Measurements from ENCODE around the gene PLB1. TPM values are rescaled to one million over a fixed set of nuclear protein-coding genes. Genes with fewer than 3 reads are reported as not detected.

The PLB1 gene
- total and polyA plus RNA-seq, 9 of the 15 experiments (the other 6 are each of a cell fraction or from before 2014, with no cell fraction given), result 0.01 to 0.09 (median 0.07) TPM; not detected in 2

DNA sequence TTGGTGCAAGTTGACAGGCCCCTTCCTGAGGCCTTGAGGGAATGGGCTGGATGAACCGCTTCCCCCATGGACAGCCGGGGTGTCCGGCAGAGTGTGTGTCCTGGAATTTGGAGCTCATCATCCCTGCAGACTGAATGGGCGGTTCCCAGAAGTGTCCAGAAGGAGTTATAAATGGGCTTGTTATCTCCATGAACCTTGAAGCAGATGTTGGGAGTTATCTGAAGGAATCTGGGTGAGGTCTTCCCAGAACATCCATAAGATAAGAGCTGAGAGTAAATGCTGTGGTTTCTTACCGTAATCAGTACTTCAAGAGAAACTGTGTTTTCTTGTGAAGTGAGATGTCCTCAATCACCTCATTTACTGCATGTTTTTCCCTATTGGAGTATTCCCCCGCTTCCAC, 21.1 kb downstream of the PLB1 start (continued):
- TF ChIP-seq, protein P1, sequence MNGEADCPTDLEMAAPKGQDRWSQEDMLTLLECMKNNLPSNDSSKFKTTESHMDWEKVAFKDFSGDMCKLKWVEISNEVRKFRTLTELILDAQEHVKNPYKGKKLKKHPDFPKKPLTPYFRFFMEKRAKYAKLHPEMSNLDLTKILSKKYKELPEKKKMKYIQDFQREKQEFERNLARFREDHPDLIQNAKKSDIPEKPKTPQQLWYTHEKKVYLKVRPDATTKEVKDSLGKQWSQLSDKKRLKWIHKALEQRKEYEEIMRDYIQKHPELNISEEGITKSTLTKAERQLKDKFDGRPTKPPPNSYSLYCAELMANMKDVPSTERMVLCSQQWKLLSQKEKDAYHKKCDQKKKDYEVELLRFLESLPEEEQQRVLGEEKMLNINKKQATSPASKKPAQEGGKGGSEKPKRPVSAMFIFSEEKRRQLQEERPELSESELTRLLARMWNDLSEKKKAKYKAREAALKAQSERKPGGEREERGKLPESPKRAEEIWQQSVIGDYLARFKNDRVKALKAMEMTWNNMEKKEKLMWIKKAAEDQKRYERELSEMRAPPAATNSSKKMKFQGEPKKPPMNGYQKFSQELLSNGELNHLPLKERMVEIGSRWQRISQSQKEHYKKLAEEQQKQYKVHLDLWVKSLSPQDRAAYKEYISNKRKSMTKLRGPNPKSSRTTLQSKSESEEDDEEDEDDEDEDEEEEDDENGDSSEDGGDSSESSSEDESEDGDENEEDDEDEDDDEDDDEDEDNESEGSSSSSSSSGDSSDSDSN (IDR thresholded peaks at IDR 0.05; ENCODE audit: borderline replicate concordance in 1 of 2, low read depth in 2 of 2, low read length in 2 of 2), result no peak
- TF ChIP-seq, protein P2, sequence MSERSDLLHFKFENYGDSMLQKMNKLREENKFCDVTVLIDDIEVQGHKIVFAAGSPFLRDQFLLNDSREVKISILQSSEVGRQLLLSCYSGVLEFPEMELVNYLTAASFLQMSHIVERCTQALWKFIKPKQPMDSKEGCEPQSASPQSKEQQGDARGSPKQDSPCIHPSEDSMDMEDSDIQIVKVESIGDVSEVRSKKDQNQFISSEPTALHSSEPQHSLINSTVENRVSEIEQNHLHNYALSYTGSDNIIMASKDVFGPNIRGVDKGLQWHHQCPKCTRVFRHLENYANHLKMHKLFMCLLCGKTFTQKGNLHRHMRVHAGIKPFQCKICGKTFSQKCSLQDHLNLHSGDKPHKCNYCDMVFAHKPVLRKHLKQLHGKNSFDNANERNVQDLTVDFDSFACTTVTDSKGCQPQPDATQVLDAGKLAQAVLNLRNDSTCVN (CRISPR knock-in tag; IDR thresholded peaks at IDR 0.05), result no peak
- TF ChIP-seq ZKSCAN1 (IDR thresholded peaks at IDR 0.05; ENCODE audit: low read depth, low read length) (no peak), SMARCB1 (IDR thresholded peaks at IDR 0.05; ENCODE audit: insufficient read length, low read depth) (no peak), CREM (IDR thresholded peaks at IDR 0.05; ENCODE audit: low read depth) (no peak), DLX4 (CRISPR knock-in tag; IDR thresholded peaks at IDR 0.05) (no peak), ZNF316 (IDR thresholded peaks at IDR 0.05) (no peak), TAF9B (IDR thresholded peaks at IDR 0.05; ENCODE audit: partially characterized antibody) (no peak), TCF7 (IDR thresholded peaks at IDR 0.05; ENCODE audit: borderline replicate concordance) (no peak), TFAM (CRISPR knock-in tag; conservative IDR thresholded peaks at IDR 0.05) (no peak), SOX6 (IDR thresholded peaks at IDR 0.05) (peak; percentile 94), FOXP1 (CRISPR knock-in tag; IDR thresholded peaks at IDR 0.05) (no peak), ZNF583 (CRISPR knock-in tag; IDR thresholded peaks at IDR 0.05) (no peak), ARID3B (CRISPR knock-in tag; IDR thresholded peaks at IDR 0.05; ENCODE audit: borderline replicate concordance) (no peak), TAL1 (IDR thresholded peaks at IDR 0.05) (peak; percentile 96), ZNF41 (CRISPR knock-in tag; conservative IDR thresholded peaks at IDR 0.05) (0 out of 2 replicates have a peak, but pooled peaks have one; percentile 25), ARID1B (IDR thresholded peaks at IDR 0.05) (peak; percentile 97), GABPB2 (CRISPR knock-in tag; conservative IDR thresholded peaks at IDR 0.05) (no peak), HLTF (IDR thresholded peaks at IDR 0.05) (no peak), PRPF4 (IDR thresholded peaks at IDR 0.05; ENCODE audit: insufficient read depth, low read depth, low read length, poor library complexity, severe bottlenecking) (no peak), RFX5 (IDR thresholded peaks at IDR 0.05; ENCODE audit: low read depth, low read length) (no peak)
- TF ChIP-seq, protein P3, sequence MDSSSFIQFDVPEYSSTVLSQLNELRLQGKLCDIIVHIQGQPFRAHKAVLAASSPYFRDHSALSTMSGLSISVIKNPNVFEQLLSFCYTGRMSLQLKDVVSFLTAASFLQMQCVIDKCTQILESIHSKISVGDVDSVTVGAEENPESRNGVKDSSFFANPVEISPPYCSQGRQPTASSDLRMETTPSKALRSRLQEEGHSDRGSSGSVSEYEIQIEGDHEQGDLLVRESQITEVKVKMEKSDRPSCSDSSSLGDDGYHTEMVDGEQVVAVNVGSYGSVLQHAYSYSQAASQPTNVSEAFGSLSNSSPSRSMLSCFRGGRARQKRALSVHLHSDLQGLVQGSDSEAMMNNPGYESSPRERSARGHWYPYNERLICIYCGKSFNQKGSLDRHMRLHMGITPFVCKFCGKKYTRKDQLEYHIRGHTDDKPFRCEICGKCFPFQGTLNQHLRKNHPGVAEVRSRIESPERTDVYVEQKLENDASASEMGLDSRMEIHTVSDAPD (CRISPR knock-in tag; IDR thresholded peaks at IDR 0.05), result no peak
- TF ChIP-seq, protein P4, sequence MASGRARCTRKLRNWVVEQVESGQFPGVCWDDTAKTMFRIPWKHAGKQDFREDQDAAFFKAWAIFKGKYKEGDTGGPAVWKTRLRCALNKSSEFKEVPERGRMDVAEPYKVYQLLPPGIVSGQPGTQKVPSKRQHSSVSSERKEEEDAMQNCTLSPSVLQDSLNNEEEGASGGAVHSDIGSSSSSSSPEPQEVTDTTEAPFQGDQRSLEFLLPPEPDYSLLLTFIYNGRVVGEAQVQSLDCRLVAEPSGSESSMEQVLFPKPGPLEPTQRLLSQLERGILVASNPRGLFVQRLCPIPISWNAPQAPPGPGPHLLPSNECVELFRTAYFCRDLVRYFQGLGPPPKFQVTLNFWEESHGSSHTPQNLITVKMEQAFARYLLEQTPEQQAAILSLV (tag; IDR thresholded peaks at IDR 0.05), result no peak

Measured in K562 (cell line).